Neural cell (in vitro differentiated cells): Measurements from ENCODE around the gene FOXO6. TPM values are rescaled to one million over a fixed set of nuclear protein-coding genes. Genes with fewer than 3 reads are reported as not detected.

Experiments
- H2AFZ ChIP-seq: fragments of 200-600, 300-800 bp; sonication (generic), shearing (Covaris generic); 2 replicates; pipeline ENCODE4 v1.6.0; 2014; ENCODE audit warnings: low read depth, mild to moderate bottlenecking, antibody characterized with exemption, low read length, moderate library complexity
- H3F3A ChIP-seq: fragments of 200-600 bp; shearing (Covaris generic); 2 replicates; pipeline ENCODE4 v1.6.1; 2016; ENCODE audit warnings: mild to moderate bottlenecking, moderate library complexity, mixed read lengths, antibody characterized with exemption, low read length; ENCODE audit not compliant: insufficient read depth, poor library complexity, severe bottlenecking
- H3K27ac ChIP-seq: fragments of 200-600, 300-800 bp; sonication (generic), shearing (Covaris generic); 2 replicates; pipeline ENCODE4 v1.5.1; 2014; ENCODE audit warnings: mild to moderate bottlenecking, low read length, moderate library complexity
- H3K27me3 ChIP-seq: fragments of 300-800, 200-600 bp; sonication (generic), shearing (Covaris generic); 2 replicates; pipeline ENCODE4 v1.6.0; 2014; ENCODE audit warnings: mild to moderate bottlenecking, low read depth, low read length, moderate library complexity; ENCODE audit not compliant: insufficient read depth
- H3K36me3 ChIP-seq: fragments of 300-800, 200-600 bp; sonication (generic), shearing (Covaris generic); 2 replicates; pipeline ENCODE4 v1.5.1; 2014; ENCODE audit warnings: mild to moderate bottlenecking, antibody characterized with exemption, low read length, moderate library complexity; ENCODE audit not compliant: insufficient read depth
- H3K4me2 ChIP-seq: fragments of 300-800, 200-600 bp; sonication (generic), shearing (Covaris generic); 2 replicates; pipeline ENCODE4 v1.6.0; 2014; ENCODE audit warnings: mild to moderate bottlenecking, low read length
- H3K4me3 ChIP-seq: fragments of 300-800, 200-600 bp; sonication (generic), shearing (Covaris generic); 2 replicates; pipeline ENCODE4 v1.5.1; 2014; ENCODE audit warnings: mild to moderate bottlenecking, low read length, moderate library complexity
- H3K79me2 ChIP-seq: fragments of 200-600 bp; shearing (Covaris generic); replicated peaks from 2 replicates; pipeline ENCODE4 v1.6.0; 2014; ENCODE audit warnings: mild to moderate bottlenecking, low read length, moderate library complexity; ENCODE audit not compliant: insufficient read depth
- H3K9ac ChIP-seq: fragments of 300-800, 200-600 bp; sonication (generic), shearing (Covaris generic); 2 replicates; pipeline ENCODE4 v1.6.1; 2016; ENCODE audit warnings: mild to moderate bottlenecking, low read length, mixed read lengths
- H3K9me2 ChIP-seq: fragments of 200-600 bp; shearing (Covaris generic); 2 replicates; pipeline ENCODE4 v1.6.1; 2016; ENCODE audit warnings: mild to moderate bottlenecking, low read length, mixed read lengths; ENCODE audit not compliant: insufficient read depth
- H3K9me3 ChIP-seq: fragments of 200-600, 300-800 bp; sonication (generic), shearing (Covaris generic); 2 replicates; pipeline ENCODE4 v1.6.1; 2016; ENCODE audit warnings: mild to moderate bottlenecking, mixed run types, low read length, moderate library complexity, mixed read lengths
- H4K20me1 ChIP-seq: fragments of 200-600 bp; shearing (Covaris generic); 2 replicates; pipeline ENCODE4 v1.6.1; 2016; ENCODE audit warnings: mild to moderate bottlenecking, mixed run types; ENCODE audit not compliant: insufficient read depth
- CTCF ChIP-seq: fragments of 450-650 bp; IDR thresholded peaks from 2 replicates; pipeline ENCODE4 v1.5.1; 2014; ENCODE audit warnings: antibody characterized with exemption, mild to moderate bottlenecking, moderate library complexity; ENCODE audit not compliant: poor library complexity, severe bottlenecking
- EP300 ChIP-seq: fragments of 450-650 bp; conservative IDR thresholded peaks from 2 replicates; pipeline ENCODE4 v1.6.1; 2014; ENCODE audit warnings: antibody characterized with exemption, mild to moderate bottlenecking, moderate library complexity; ENCODE audit not compliant: poor library complexity, severe bottlenecking
- EZH2 ChIP-seq: fragments of 200-600, 300-800 bp; shearing (Covaris generic), sonication (generic); IDR thresholded peaks from 2 replicates; pipeline ENCODE4 v1.6.1; 2014; ENCODE audit warnings: antibody characterized with exemption, low read length, borderline replicate concordance, mild to moderate bottlenecking; ENCODE audit not compliant: insufficient read depth, poor library complexity, severe bottlenecking
- MXI1 ChIP-seq: fragments of 450-650 bp; conservative IDR thresholded peaks from 2 replicates; pipeline ENCODE4 v1.6.1; 2014; ENCODE audit warnings: antibody characterized with exemption, mild to moderate bottlenecking; ENCODE audit not compliant: poor library complexity, severe bottlenecking
- POLR2AphosphoS5 ChIP-seq: IDR thresholded peaks from 2 replicates; pipeline ENCODE4 v1.6.1; 2012
- RAD21 ChIP-seq: fragments of 450-650 bp; conservative IDR thresholded peaks from 2 replicates; pipeline ENCODE4 v1.6.1; 2014; ENCODE audit warnings: antibody characterized with exemption, mild to moderate bottlenecking, moderate library complexity
- SMC3 ChIP-seq: fragments of 450-650 bp; conservative IDR thresholded peaks from 2 replicates; pipeline ENCODE4 v1.6.1; 2014; ENCODE audit warnings: antibody characterized with exemption, mild to moderate bottlenecking, moderate library complexity; ENCODE audit not compliant: poor library complexity
- TAF1 ChIP-seq: IDR thresholded peaks from 2 replicates; pipeline ENCODE4 v1.6.1; 2012; ENCODE audit warnings: low read depth
- polyA plus RNA-seq: library from polyadenylated mRNA; depleted of rRNA; stranded (reverse); fragments of >200 nt; gene quantifications from 2 replicates; pipeline ENCODE4 v1.2.3, GENCODE V29; 2014
- TF ChIP-seq, protein P1 (sequence below): IDR thresholded peaks from 2 replicates; pipeline ENCODE4 v1.6.1; 2012; ENCODE audit warnings: borderline replicate concordance

FOXO6 gene
- polyA plus RNA-seq, 1 donor from 2014 or later: 0.59 TPM

DNA sequence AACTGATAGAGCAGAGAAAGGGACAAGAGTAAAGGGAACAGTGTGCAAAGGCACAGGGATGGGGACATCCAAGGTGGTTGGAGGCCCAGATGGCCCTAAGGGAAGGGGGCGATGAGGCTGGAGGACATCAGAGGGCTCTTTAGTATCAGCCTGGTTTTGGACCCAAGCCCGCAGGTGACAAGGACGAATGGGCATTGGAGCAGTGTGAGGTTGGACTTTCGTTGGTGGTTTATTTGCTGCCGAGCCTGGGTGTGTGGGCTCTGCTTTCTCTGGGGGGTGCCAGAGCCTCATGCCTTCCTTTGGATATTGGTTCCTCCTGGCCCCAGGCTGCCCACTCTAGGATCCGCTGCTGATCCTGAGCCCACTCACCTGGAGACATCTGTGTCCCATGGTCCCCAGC, 12.1 kb downstream of the FOXO6 start:
- Histone ChIP-seq H3K9ac (no peak overlapping the region), H3K4me3 (no peak overlapping the region), H3K9me3 (no peaks in the 10 kb centered on the region), H3K9me2 (no peaks in the 10 kb centered on the region), H4K20me1 (no peaks in the 10 kb centered on the region), H3K79me2 (no peaks in the 10 kb centered on the region), H3F3A (no peaks in the 10 kb centered on the region), H3K36me3 (no peaks in the 10 kb centered on the region), H3K27me3 (no peaks in the 10 kb centered on the region), H3K4me2 (no peak overlapping the region), H3K27ac (no peak overlapping the region), H2AFZ (no peak overlapping the region)
- TF ChIP-seq EZH2 (no peak), MXI1 (no peak), RAD21 (no peak), EP300 (no peak)

GRCh38 chr1:41374711-41375110, 13.5 kb downstream of the FOXO6 start:
- Histone ChIP-seq H2AFZ (no peak overlapping the region), H3F3A (no peaks in the 10 kb centered on the region), H3K9ac (no peak overlapping the region), H3K4me2 (no peak overlapping the region), H3K27ac (no peak overlapping the region), H3K4me3 (no peak overlapping the region), H3K27me3 (peaks cover 8% of the 10 kb centered on the region), H3K36me3 (no peaks in the 10 kb centered on the region), H3K9me2 (no peaks in the 10 kb centered on the region), H4K20me1 (no peaks in the 10 kb centered on the region), H3K9me3 (no peaks in the 10 kb centered on the region), H3K79me2 (no peaks in the 10 kb centered on the region)
- no peak for TF ChIP-seq POLR2AphosphoS5
- no peak for TF ChIP-seq EP300
- no peak for TF ChIP-seq MXI1
- TF ChIP-seq, protein P1, sequence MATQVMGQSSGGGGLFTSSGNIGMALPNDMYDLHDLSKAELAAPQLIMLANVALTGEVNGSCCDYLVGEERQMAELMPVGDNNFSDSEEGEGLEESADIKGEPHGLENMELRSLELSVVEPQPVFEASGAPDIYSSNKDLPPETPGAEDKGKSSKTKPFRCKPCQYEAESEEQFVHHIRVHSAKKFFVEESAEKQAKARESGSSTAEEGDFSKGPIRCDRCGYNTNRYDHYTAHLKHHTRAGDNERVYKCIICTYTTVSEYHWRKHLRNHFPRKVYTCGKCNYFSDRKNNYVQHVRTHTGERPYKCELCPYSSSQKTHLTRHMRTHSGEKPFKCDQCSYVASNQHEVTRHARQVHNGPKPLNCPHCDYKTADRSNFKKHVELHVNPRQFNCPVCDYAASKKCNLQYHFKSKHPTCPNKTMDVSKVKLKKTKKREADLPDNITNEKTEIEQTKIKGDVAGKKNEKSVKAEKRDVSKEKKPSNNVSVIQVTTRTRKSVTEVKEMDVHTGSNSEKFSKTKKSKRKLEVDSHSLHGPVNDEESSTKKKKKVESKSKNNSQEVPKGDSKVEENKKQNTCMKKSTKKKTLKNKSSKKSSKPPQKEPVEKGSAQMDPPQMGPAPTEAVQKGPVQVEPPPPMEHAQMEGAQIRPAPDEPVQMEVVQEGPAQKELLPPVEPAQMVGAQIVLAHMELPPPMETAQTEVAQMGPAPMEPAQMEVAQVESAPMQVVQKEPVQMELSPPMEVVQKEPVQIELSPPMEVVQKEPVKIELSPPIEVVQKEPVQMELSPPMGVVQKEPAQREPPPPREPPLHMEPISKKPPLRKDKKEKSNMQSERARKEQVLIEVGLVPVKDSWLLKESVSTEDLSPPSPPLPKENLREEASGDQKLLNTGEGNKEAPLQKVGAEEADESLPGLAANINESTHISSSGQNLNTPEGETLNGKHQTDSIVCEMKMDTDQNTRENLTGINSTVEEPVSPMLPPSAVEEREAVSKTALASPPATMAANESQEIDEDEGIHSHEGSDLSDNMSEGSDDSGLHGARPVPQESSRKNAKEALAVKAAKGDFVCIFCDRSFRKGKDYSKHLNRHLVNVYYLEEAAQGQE: no peak
- no peak for TF ChIP-seq RAD21
- no peak for TF ChIP-seq TAF1
- TF ChIP-seq CTCF: no peak
- TF ChIP-seq SMC3: no peak
- TF ChIP-seq EZH2: no peak

DNA sequence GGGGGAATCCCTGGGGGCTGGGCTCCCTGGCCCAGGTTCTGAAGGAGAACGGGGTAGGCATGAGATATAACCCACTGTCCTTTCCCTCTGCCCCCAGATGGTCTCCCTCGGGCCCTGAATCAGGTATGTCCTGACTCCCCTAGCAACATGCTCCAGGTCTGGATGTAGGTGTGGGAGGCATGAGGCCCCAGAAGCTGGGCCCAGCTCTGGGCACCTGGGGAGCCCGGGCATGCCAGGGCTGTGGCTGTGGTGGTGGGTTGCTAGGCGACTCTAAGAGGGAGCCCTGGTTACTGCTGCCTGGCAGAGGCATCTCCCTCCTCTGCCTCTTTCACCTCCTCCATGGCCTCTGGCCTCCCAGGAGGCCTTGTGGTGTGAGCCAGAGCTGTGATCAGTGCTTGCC, 16.2 kb downstream of the FOXO6 start:
- H3K27me3 ChIP-seq: peaks cover 31% of the 10 kb centered on the region
- H3K36me3 ChIP-seq: no peaks in the 10 kb centered on the region
- no peak overlapping the region for H3K9ac ChIP-seq
- H3K9me3 ChIP-seq: no peaks in the 10 kb centered on the region
- H3K27ac ChIP-seq: no peak overlapping the region
- H3K79me2 ChIP-seq: no peaks in the 10 kb centered on the region
- no peak overlapping the region for H3K4me3 ChIP-seq
- no peak overlapping the region for H2AFZ ChIP-seq
- H3F3A ChIP-seq: no peaks in the 10 kb centered on the region
- no peaks in the 10 kb centered on the region for H3K9me2 ChIP-seq
- TF ChIP-seq EZH2 (no peak), TAF1 (no peak), MXI1 (no peak), POLR2AphosphoS5 (no peak), SMC3 (no peak), CTCF (no peak), EP300 (no peak), RAD21 (no peak)
- TF ChIP-seq, protein P1: no peak
- H4K20me1 ChIP-seq: no peaks in the 10 kb centered on the region
- H3K4me2 ChIP-seq: no peak overlapping the region
